Liver (tissue), 3 donors: ENCODE results near the gene ABHD15.

Source experiments
- ATF3 ChIP-seq: IDR thresholded peaks from 2 replicates; pipeline ENCODE4 v1.6.1; 2016; ENCODE audit warnings: antibody characterized with exemption
- CTCF ChIP-seq: fragments of 150-350 bp; IDR thresholded peaks from 2 replicates; pipeline ENCODE4 v1.5.1; 2017; ENCODE audit warnings: improper control_type of control experiment, low read depth, low read length; ENCODE audit not compliant: missing input control
- FOXA1 ChIP-seq: IDR thresholded peaks from 2 replicates; pipeline ENCODE4 v1.6.1; 2016; ENCODE audit warnings: antibody characterized with exemption
- FOXA2 ChIP-seq: IDR thresholded peaks from 2 replicates; pipeline ENCODE4 v1.6.1; 2016; ENCODE audit warnings: antibody characterized with exemption
- HNF4A ChIP-seq, 2 donors: conservative IDR thresholded peaks; 2 replicates each; pipeline ENCODE4 v1.6.1; 2016; ENCODE audit warnings: antibody characterized with exemption in 2 of 2, mild to moderate bottlenecking in 2 of 2
- JUND ChIP-seq, 2 donors: IDR thresholded peaks; 2 replicates each; pipeline ENCODE4 v1.6.1; 2016; ENCODE audit warnings: antibody characterized with exemption in 2 of 2
- MAX ChIP-seq: IDR thresholded peaks from 2 replicates; pipeline ENCODE4 v1.6.1; 2016; ENCODE audit warnings: antibody characterized with exemption
- RAD21 ChIP-seq, 2 donors: IDR thresholded peaks; 2 replicates each; pipeline ENCODE4 v1.6.1; 2016; ENCODE audit warnings: antibody characterized with exemption in 2 of 2, mild to moderate bottlenecking in 2 of 2
- REST ChIP-seq: IDR thresholded peaks from 2 replicates; pipeline ENCODE4 v1.6.1; 2016; ENCODE audit warnings: antibody characterized with exemption, mild to moderate bottlenecking
- RXRA ChIP-seq, 2 donors: IDR thresholded peaks; 2 replicates each; pipeline ENCODE4 v1.6.1; 2017 to 2018; ENCODE audit warnings: antibody characterized with exemption in 2 of 2, mild to moderate bottlenecking in 1 of 2
- TAF1 ChIP-seq: conservative IDR thresholded peaks from 2 replicates; pipeline ENCODE4 v1.6.1; 2016; ENCODE audit warnings: antibody characterized with exemption, mild to moderate bottlenecking
- ZBTB33 ChIP-seq: IDR thresholded peaks from 2 replicates; pipeline ENCODE4 v1.6.1; 2016; ENCODE audit warnings: antibody characterized with exemption
- donor health status: healthy.
- donor health status: healthy.

- TF ChIP-seq CTCF (no peak), MAX (no peak), FOXA2 (no peak), RAD21 (IDR thresholded peaks at IDR 0.05) (no peak), RXRA (IDR thresholded peaks at IDR 0.05) (no peak), REST (no peak), TAF1 (no peak), JUND (IDR thresholded peaks at IDR 0.05) (no peak), HNF4A (conservative IDR thresholded peaks at IDR 0.05) (no peak), ATF3 (no peak), FOXA1 (no peak), ZBTB33 (no peak)
Measured at GRCh38 chr17:29584452-29585079, 17.7 kb upstream of the ABHD15 start.
